ENCODE measurements around the gene CRYBB1. TPM values are rescaled to one million over a fixed set of nuclear protein-coding genes. Genes with fewer than 3 reads are reported as not detected.

CRYBB1 gene
- total and polyA plus RNA-seq, 4 donors = 0.17 to 2.3 (median 0.32) TPM; not detected in 1

GRCh38 chr22:26621663-26622062, 3.8 kb upstream of the CRYBB1 start, which contains the start of gene CRYBA4:
Gene CRYBA4, plus strand, starts transcription at chr22:26621963. Its CDS starts 634 bp downstream, at chr22:26622597.
- DNase-seq (ENCODE audit: low spot score) = no peak
- Histone ChIP-seq H3K27ac (ENCODE audit: low read depth in 1 of 2, low read length in 2 of 2) (no peak within 1 kb of the TSS), H3K4me3 (ENCODE audit: low read depth in 1 of 3, low read length in 3 of 3) (no peak within 1 kb of the TSS), H3K4me1 (ENCODE audit: control insufficient read depth in 4 of 4, insufficient read depth in 4 of 4, low read length in 3 of 4) (no peaks in the 10 kb centered on the region), H3K9ac (ENCODE audit: low read depth in 1 of 2, low read length in 2 of 2) (no peak within 1 kb of the TSS), H3K9me3 (ENCODE audit: control insufficient read depth in 4 of 4, low read length in 3 of 4) (no peaks in the 10 kb centered on the region), H3K27me3 (ENCODE audit: control insufficient read depth in 4 of 4, insufficient read depth in 4 of 4, low read length in 3 of 4) (no peaks in the 10 kb centered on the region), H3K36me3 (ENCODE audit: control insufficient read depth in 4 of 4, insufficient read depth in 3 of 4, low read depth in 1 of 4, low read length in 3 of 4) (no peaks in the 10 kb centered on the region)
- TF ChIP-seq FOXA2 (IDR thresholded peaks at IDR 0.05) (no peak), HNF4A (conservative IDR thresholded peaks at IDR 0.05) (no peak), RXRA (IDR thresholded peaks at IDR 0.05) (no peak), HNF4G (IDR thresholded peaks at IDR 0.05) (no peak), NR2F2 (IDR thresholded peaks at IDR 0.05) (no peak), GABPA (IDR thresholded peaks at IDR 0.05 in 1 of 2, conservative IDR thresholded peaks at IDR 0.05 in 1 of 2) (no peak)
- WGBS = 88% methylated on average over 7 of the region's 7 CpGs

GRCh38 chr22:26620197-26620596, 2.4 kb upstream of the CRYBB1 start:
- TF ChIP-seq YY1 (IDR thresholded peaks at IDR 0.05) = no peak
- no peak overlapping the region for H3K27ac ChIP-seq (ENCODE audit: low read depth in 1 of 2, low read length in 2 of 2)
- H3K4me1 ChIP-seq (ENCODE audit: control insufficient read depth in 4 of 4, insufficient read depth in 4 of 4, low read length in 3 of 4) = no peaks in the 10 kb centered on the region
- no peak overlapping the region for H3K4me3 ChIP-seq (ENCODE audit: low read depth in 1 of 3, low read length in 3 of 3)
- no peaks in the 10 kb centered on the region for H3K36me3 ChIP-seq (ENCODE audit: control insufficient read depth in 4 of 4, insufficient read depth in 3 of 4, low read depth in 1 of 4, low read length in 3 of 4)
- 98% methylated on average over 2 of the region's 2 CpGs for WGBS
- H3K9ac ChIP-seq (ENCODE audit: low read depth in 1 of 2, low read length in 2 of 2) = no peak overlapping the region
- H3K9me3 ChIP-seq (ENCODE audit: control insufficient read depth in 4 of 4, low read length in 3 of 4) = no peaks in the 10 kb centered on the region
- DNase-seq (ENCODE audit: low spot score) = no peak
- no peaks in the 10 kb centered on the region for H3K27me3 ChIP-seq (ENCODE audit: control insufficient read depth in 4 of 4, insufficient read depth in 4 of 4, low read length in 3 of 4)

- Histone ChIP-seq H3K27me3 (ENCODE audit: control insufficient read depth in 4 of 4, insufficient read depth in 4 of 4, low read length in 3 of 4) (no peaks in the 10 kb centered on the region), H3K9ac (ENCODE audit: low read depth in 1 of 2, low read length in 2 of 2) (no peak overlapping the region)
- no peak for DNase-seq (ENCODE audit: low spot score)
Measured at GRCh38 chr22:26619510-26619909, 1.7 kb upstream of the CRYBB1 start.

More at GRCh38 chr22:26619510-26619909, 1.7 kb upstream of the CRYBB1 start:
- WGBS = 76% methylated on average over 6 of the region's 6 CpGs
- Histone ChIP-seq H3K27ac (ENCODE audit: low read depth in 1 of 2, low read length in 2 of 2) (no peak overlapping the region), H3K36me3 (ENCODE audit: control insufficient read depth in 4 of 4, insufficient read depth in 3 of 4, low read depth in 1 of 4, low read length in 3 of 4) (no peaks in the 10 kb centered on the region), H3K4me3 (ENCODE audit: low read depth in 1 of 3, low read length in 3 of 3) (no peak overlapping the region), H3K9me3 (ENCODE audit: control insufficient read depth in 4 of 4, low read length in 3 of 4) (no peaks in the 10 kb centered on the region), H3K4me1 (ENCODE audit: control insufficient read depth in 4 of 4, insufficient read depth in 4 of 4, low read length in 3 of 4) (no peaks in the 10 kb centered on the region)
- TF ChIP-seq RXRA (IDR thresholded peaks at IDR 0.05) (no peak), SP1 (IDR thresholded peaks at IDR 0.05) (no peak), CTCF (IDR thresholded peaks at IDR 0.05; ENCODE audit: low read depth, low read length, missing input control) (no peak), ZBTB33 (IDR thresholded peaks at IDR 0.05) (no peak), HNF4A (conservative IDR thresholded peaks at IDR 0.05) (no peak), JUND (IDR thresholded peaks at IDR 0.05) (no peak), ATF3 (IDR thresholded peaks at IDR 0.05) (no peak)

Measured in liver (tissue), 9 donors.